ENCODE data around the gene GALNT7.
A peak's percentile ranks its signal among the peaks of the same experiment; 100 is the strongest.

GALNT7 gene

GRCh38 chr4:173314715-173315114, 146.1 kb downstream of the GALNT7 start:
- no peak for DNase-seq

- no peak for DNase-seq
Measured at GRCh38 chr4:173316060-173316459, 147.4 kb downstream of the GALNT7 start.

- DNase-seq: no peak
Measured at GRCh38 chr4:173317004-173317403, 148.4 kb downstream of the GALNT7 start.

- no peak for DNase-seq
Measured at GRCh38 chr4:173318240-173318639, 149.6 kb downstream of the GALNT7 start.

GRCh38 chr4:173318648-173319211, 150.1 kb downstream of the GALNT7 start:
- DNase-seq: no peak

- DNase-seq: no peak
Measured at GRCh38 chr4:173319696-173320095, 151.1 kb downstream of the GALNT7 start.

- DNase-seq: no peak
Measured at GRCh38 chr4:173325007-173325736, 156.6 kb downstream of the GALNT7 start.

- no peak for DNase-seq
Measured at GRCh38 chr4:173328236-173328901, 159.8 kb downstream of the GALNT7 start.

- DNase-seq: no peak
Measured at GRCh38 chr4:173330590-173330989, 162.0 kb downstream of the GALNT7 start.

GRCh38 chr4:173332021-173332487, 163.4 kb downstream of the GALNT7 start:
- no peak for DNase-seq

GRCh38 chr4:173332963-173333657, 164.5 kb downstream of the GALNT7 start:
- no peak for DNase-seq

GRCh38 chr4:173333658-173334084, 165.1 kb downstream of the GALNT7 start:
- DNase-seq: peak; percentile 79

GRCh38 chr4:173334085-173334890, 165.7 kb downstream of the GALNT7 start, which contains the start of gene HMGB2:
TSS of gene HMGB2 (minus strand) at chr4:173334358. CDS start at chr4:173333649, 709 bp downstream.
- peak; percentile 100 for DNase-seq

GRCh38 chr4:173334891-173335752, 166.5 kb downstream of the GALNT7 start:
- peak; percentile 78 for DNase-seq

GRCh38 chr4:173337463-173337862, 168.9 kb downstream of the GALNT7 start:
- DNase-seq: no peak

GRCh38 chr4:173343832-173344397, 175.3 kb downstream of the GALNT7 start:
- no peak for DNase-seq

GRCh38 chr4:173345648-173346047, 177.0 kb downstream of the GALNT7 start:
- no peak for DNase-seq

- no peak for DNase-seq
Measured at GRCh38 chr4:173346074-173346473, 177.5 kb downstream of the GALNT7 start.

GRCh38 chr4:173347467-173347866, 178.9 kb downstream of the GALNT7 start:
- DNase-seq: no peak

- DNase-seq: no peak
Measured at GRCh38 chr4:173357939-173358338, 189.3 kb downstream of the GALNT7 start.
